GM23248 (cell line): Measurements from ENCODE around the gene IFT27. TPM values are rescaled to one million over a fixed set of nuclear protein-coding genes. Genes with fewer than 3 reads are reported as not detected.

ENCODE experiments used
- DNase-seq: peaks from one replicate; pipeline ENCODE4 v3.0.0-alpha.2; 2015
- H2AFZ ChIP-seq: fragments of 200-600 bp; sonication (generic); 2 replicates; pipeline ENCODE4 v1.6.1; 2016; ENCODE audit warnings: antibody characterized with exemption
- H3F3A ChIP-seq: fragments of 200-600 bp; sonication (generic); 2 replicates; pipeline ENCODE4 v1.6.1; 2016; ENCODE audit warnings: mild to moderate bottlenecking, antibody characterized with exemption, mixed run types; ENCODE audit not compliant: insufficient read depth
- H3K27ac ChIP-seq: fragments of 200-600 bp; sonication (generic); 2 replicates; pipeline ENCODE4 v1.5.1; 2016; ENCODE audit warnings: mild to moderate bottlenecking
- H3K27me3 ChIP-seq: fragments of 200-600 bp; sonication (generic); replicated peaks from 2 replicates; pipeline ENCODE4 v1.6.1; 2016; ENCODE audit warnings: mild to moderate bottlenecking; ENCODE audit not compliant: insufficient read depth
- H3K36me3 ChIP-seq: fragments of 200-600 bp; sonication (generic); 2 replicates; pipeline ENCODE4 v1.6.1; 2016; ENCODE audit warnings: low read depth, mild to moderate bottlenecking
- H3K4me1 ChIP-seq: fragments of 200-600 bp; sonication (generic); 2 replicates; pipeline ENCODE4 v1.6.1; 2016; ENCODE audit warnings: mild to moderate bottlenecking; ENCODE audit not compliant: insufficient read depth
- H3K4me2 ChIP-seq: fragments of 200-600 bp; sonication (generic); one replicate; pipeline ENCODE4 v1.6.1; 2016; ENCODE audit warnings: mild to moderate bottlenecking; ENCODE audit not compliant: unreplicated experiment
- H3K4me3 ChIP-seq: fragments of 200-600 bp; sonication (generic); 2 replicates; pipeline ENCODE4 v1.5.1; 2016; ENCODE audit warnings: mild to moderate bottlenecking
- H3K79me2 ChIP-seq: fragments of 200-600 bp; sonication (generic); 2 replicates; pipeline ENCODE4 v1.6.1; 2016; ENCODE audit warnings: mild to moderate bottlenecking; ENCODE audit not compliant: insufficient read depth
- H3K9ac ChIP-seq: fragments of 200-600 bp; sonication (generic); 2 replicates; pipeline ENCODE4 v1.6.1; 2016; ENCODE audit warnings: mild to moderate bottlenecking
- H3K9me2 ChIP-seq: fragments of 200-600 bp; sonication (generic); 2 replicates; pipeline ENCODE4 v1.6.1; 2016; ENCODE audit warnings: mixed run types, mild to moderate bottlenecking, moderate library complexity; ENCODE audit not compliant: insufficient read depth
- H3K9me3 ChIP-seq: fragments of 200-600 bp; sonication (generic); one replicate; pipeline ENCODE4 v1.6.1; 2017; ENCODE audit warnings: low read depth
- H4K20me1 ChIP-seq: fragments of 200-600 bp; sonication (generic); 2 replicates; pipeline ENCODE4 v1.6.0; 2016; ENCODE audit not compliant: insufficient read depth
- EZH2 ChIP-seq: fragments of 200-600 bp; sonication (generic); IDR thresholded peaks from 2 replicates; pipeline ENCODE4 v1.6.1; 2018; ENCODE audit warnings: antibody characterized with exemption, mild to moderate bottlenecking; ENCODE audit not compliant: insufficient read depth, poor library complexity, severe bottlenecking
- EZH2phosphoT487 ChIP-seq: fragments of 200-600 bp; sonication (generic); IDR thresholded peaks from 2 replicates; pipeline ENCODE4 v1.6.1; 2018; ENCODE audit warnings: antibody characterized with exemption, moderate library complexity, mild to moderate bottlenecking, low read depth; ENCODE audit not compliant: insufficient read depth
- WGBS, 2 experiments: methylation state at CpG; one replicate each; pipeline ENCODE4 v1.1.6; 2015 to 2017; ENCODE audit warnings: low lambda C conversion rate in 2 of 2, low coverage in 1 of 2; ENCODE audit errors: missing lambda C conversion rate in 2 of 2; 5-methylcytosine and 5-hydroxymethylcytosine counted together
- in situ Hi-C: fragments of 300-500 bp; cut with MboI; formaldehyde crosslinking; loops from 2 replicates; pipeline ENCODE4 v1.15.0; 2020
- polyA plus RNA-seq: library from polyadenylated mRNA; unstranded; fragments of >200 nt; fragmentation: Nextera tagmentation; extraction: Ambion mirVana; gene quantifications from 2 replicates; pipeline ENCODE4 v1.2.1, GENCODE V29; 2016
- total RNA-seq: library from RNA; depleted of rRNA; stranded (reverse); fragments of >200 nt; shearing (Covaris generic); gene quantifications from 2 replicates; pipeline ENCODE4 v1.2.3, GENCODE V29; 2014

The IFT27 gene
- total and polyA plus RNA-seq, 2 experiments from 2014 or later = 10.1 to 28.8 TPM

- Histone ChIP-seq H3K4me1 (no peaks in the 10 kb centered on the region), H3K36me3 (no peaks in the 10 kb centered on the region), H3K9me3 (no peaks in the 10 kb centered on the region), H3F3A (no peaks in the 10 kb centered on the region), H3K27me3 (peaks cover 79% of the 10 kb centered on the region), H3K9me2 (no peaks in the 10 kb centered on the region), H3K4me3 (no peak overlapping the region), H4K20me1 (no peaks in the 10 kb centered on the region), H3K79me2 (no peaks in the 10 kb centered on the region), H3K4me2 (no peak overlapping the region), H3K9ac (no peak overlapping the region), H2AFZ (no peak overlapping the region), H3K27ac (no peak overlapping the region)
- WGBS, 2 experiments = 32 to 35% methylated on average over 6 of the region's 6 CpGs
- in situ Hi-C loops = no loop called here
- TF ChIP-seq EZH2phosphoT487 (no peak), EZH2 (no peak)
- DNase-seq = no peak
Observed at GRCh38 chr22:36809351-36809750, 33.4 kb upstream of the IFT27 start.

- no peaks in the 10 kb centered on the region for H3K4me1 ChIP-seq
- no peaks in the 10 kb centered on the region for H4K20me1 ChIP-seq
- no peak overlapping the region for H2AFZ ChIP-seq
- H3K9ac ChIP-seq = no peak overlapping the region
- no peaks in the 10 kb centered on the region for H3K79me2 ChIP-seq
- H3K36me3 ChIP-seq = no peaks in the 10 kb centered on the region
- no peaks in the 10 kb centered on the region for H3K9me3 ChIP-seq
- H3K27me3 ChIP-seq = peaks cover 76% of the 10 kb centered on the region
- DNase-seq = no peak
- no peaks in the 10 kb centered on the region for H3K9me2 ChIP-seq
- no peak for TF ChIP-seq EZH2phosphoT487
- no peak for TF ChIP-seq EZH2
- H3K27ac ChIP-seq = no peak overlapping the region
- in situ Hi-C loops = no loop called here
- no peak overlapping the region for H3K4me2 ChIP-seq
- H3K4me3 ChIP-seq = no peak overlapping the region
- WGBS, 2 experiments = 38 to 43% methylated on average over 1 of the region's 1 CpG
- H3F3A ChIP-seq = no peaks in the 10 kb centered on the region
Observed at GRCh38 chr22:36808721-36809344, 32.9 kb upstream of the IFT27 start.

GRCh38 chr22:36807627-36808026 is 31.7 kb upstream of the IFT27 start:
- H3K27me3 ChIP-seq = peaks cover 65% of the 10 kb centered on the region
- in situ Hi-C loops = no loop called here
- 52 to 58% methylated on average over 7 of the region's 7 CpGs for whole genome bisulfite sequencing, 2 experiments

GRCh38 chr22:36806835-36807234 is 30.9 kb upstream of the IFT27 start:
- no peaks in the 10 kb centered on the region for H4K20me1 ChIP-seq
- no peaks in the 10 kb centered on the region for H3K4me1 ChIP-seq
- no peak overlapping the region for H3K4me3 ChIP-seq
- peaks cover 61% of the 10 kb centered on the region for H3K27me3 ChIP-seq
- in situ Hi-C loops = no loop called here
- H3F3A ChIP-seq = no peaks in the 10 kb centered on the region
- no peak for DNase-seq
- no peak overlapping the region for H3K27ac ChIP-seq
- no peak overlapping the region for H3K4me2 ChIP-seq
- H3K9me2 ChIP-seq = no peaks in the 10 kb centered on the region
- H3K79me2 ChIP-seq = no peaks in the 10 kb centered on the region
- no peak for TF ChIP-seq EZH2
- TF ChIP-seq EZH2phosphoT487 = no peak
- no peaks in the 10 kb centered on the region for H3K9me3 ChIP-seq
- H2AFZ ChIP-seq = no peak overlapping the region
- no peak overlapping the region for H3K9ac ChIP-seq
- no peaks in the 10 kb centered on the region for H3K36me3 ChIP-seq
- 31 to 33% methylated on average over 6 of the region's 6 CpGs for WGBS, 2 experiments

More at GRCh38 chr22:36807627-36808026, 31.7 kb upstream of the IFT27 start:
- no peaks in the 10 kb centered on the region for H4K20me1 ChIP-seq
- H3K9me2 ChIP-seq = no peaks in the 10 kb centered on the region
- H3K36me3 ChIP-seq = no peaks in the 10 kb centered on the region
- H3K79me2 ChIP-seq = no peaks in the 10 kb centered on the region
- H3K4me3 ChIP-seq = no peak overlapping the region
- no peak overlapping the region for H3K9ac ChIP-seq
- no peak overlapping the region for H3K27ac ChIP-seq
- no peaks in the 10 kb centered on the region for H3K4me1 ChIP-seq
- H3F3A ChIP-seq = no peaks in the 10 kb centered on the region
- no peaks in the 10 kb centered on the region for H3K9me3 ChIP-seq
- DNase-seq = no peak
- H3K4me2 ChIP-seq = no peak overlapping the region
- no peak for TF ChIP-seq EZH2
- no peak for TF ChIP-seq EZH2phosphoT487
- no peak overlapping the region for H2AFZ ChIP-seq

- Histone ChIP-seq H3K9ac (no peak overlapping the region), H3F3A (no peaks in the 10 kb centered on the region), H3K4me3 (no peak overlapping the region), H3K27me3 (peaks cover 49% of the 10 kb centered on the region), H3K4me2 (no peak overlapping the region), H4K20me1 (no peaks in the 10 kb centered on the region), H3K9me2 (no peaks in the 10 kb centered on the region), H3K79me2 (no peaks in the 10 kb centered on the region), H3K4me1 (no peaks in the 10 kb centered on the region), H3K27ac (no peak overlapping the region), H3K9me3 (no peaks in the 10 kb centered on the region), H2AFZ (no peak overlapping the region), H3K36me3 (no peaks in the 10 kb centered on the region)
- DNase-seq = no peak
- in situ Hi-C loops = no loop called here
- no peak for TF ChIP-seq EZH2
- no peak for TF ChIP-seq EZH2phosphoT487
- 3% methylated on average over 1 of the region's 1 CpG; no CpG with 5 or more reads in 1 of the 2 experiments for WGBS, 2 experiments
Observed at GRCh38 chr22:36803358-36803757, 27.4 kb upstream of the IFT27 start.
